Medulla oblongata (tissue), 1 donor: ENCODE results near the gene ANO8.
A peak's percentile ranks its signal among the peaks of the same experiment; 100 is the strongest.
"Not testable (repeated sequence)": the region's sequence is repeated elsewhere in the genome, so short reads cannot be mapped to it uniquely, and the experiment has no call there.

Experiments used
- DNase-seq: peaks from one replicate; pipeline ENCODE4 v3.0.0-alpha.2; 2015; ENCODE audit errors: extremely low spot score

The ANO8 gene

GRCh38 chr19:17286752-17287151 lies 47.9 kb downstream of the ANO8 start:
- DNase-seq: no peak

- DNase-seq: no peak
Observed at GRCh38 chr19:17286263-17286662, 48.4 kb downstream of the ANO8 start.

GRCh38 chr19:17285415-17286135 lies 49.1 kb downstream of the ANO8 start:
- no peak for DNase-seq

GRCh38 chr19:17283504-17283996 lies 51.1 kb downstream of the ANO8 start:
- DNase-seq: no peak

GRCh38 chr19:17282488-17283125 lies 52.0 kb downstream of the ANO8 start:
- DNase-seq: peak; percentile 68

GRCh38 chr19:17281391-17282304 lies 53.0 kb downstream of the ANO8 start, which contains the start of gene ANKLE1:
Gene ANKLE1, plus strand, starts transcription at chr19:17281901. Its CDS starts 20 bp downstream, at chr19:17281921.
- DNase-seq: peak; percentile 23

GRCh38 chr19:17279436-17279835 lies 55.2 kb downstream of the ANO8 start:
- DNase-seq: no peak

GRCh38 chr19:17275441-17276175 lies 59.0 kb downstream of the ANO8 start:
- DNase-seq: no peak

GRCh38 chr19:17274892-17275291 lies 59.8 kb downstream of the ANO8 start:
- DNase-seq: not testable (repeated sequence)
